ENCODE data around the gene INTU. TPM values are rescaled to one million over a fixed set of nuclear protein-coding genes. Genes with fewer than 3 reads are reported as not detected.

INTU gene
- total RNA-seq, 1 experiment from 2014 or later = 10.7 TPM

- Histone ChIP-seq H3T11ph (ENCODE audit: low read length) (no peak overlapping the region), H2BK15ac (ENCODE audit: low read depth, low read length) (no peak overlapping the region), H3K23me2 (ENCODE audit: insufficient read length, low read depth, low read length, poor library complexity, severe bottlenecking) (peaks cover 8% of the 10 kb centered on the region), H3K56ac (ENCODE audit: insufficient read length, low read depth, low read length) (no peak overlapping the region), H2AK5ac (ENCODE audit: insufficient read length, low read length) (no peak overlapping the region), H3K27me3 (ENCODE audit: insufficient read depth, low read length) (peaks cover 5% of the 10 kb centered on the region; the same call in 1 of the 2 replicates), H3K4me1 (ENCODE audit: insufficient read depth, low read length) (no peaks in the 10 kb centered on the region), H3K27ac (ENCODE audit: insufficient read length, low read depth, low read length) (no peak overlapping the region), H4K8ac (replicated peaks; ENCODE audit: insufficient read length, low read depth, low read length) (no peak overlapping the region), H2AFZ (ENCODE audit: low read length) (no peak overlapping the region), H3K79me1 (ENCODE audit: insufficient read depth, low read depth, low read length, poor library complexity, severe bottlenecking) (no peaks in the 10 kb centered on the region), H3K9ac (ENCODE audit: extremely low read depth, insufficient read length, low read length) (no peak overlapping the region), H2BK20ac (ENCODE audit: low read depth, low read length, poor library complexity, severe bottlenecking) (no peak overlapping the region), H3K9me3 (ENCODE audit: control insufficient read depth, low read depth, low read length) (no peaks in the 10 kb centered on the region), H4K20me1 (ENCODE audit: control insufficient read depth, insufficient read depth, insufficient read length) (no peaks in the 10 kb centered on the region), H2BK12ac (ENCODE audit: insufficient read length, low read depth, low read length) (no peak overlapping the region), H3K4me2 (ENCODE audit: insufficient read depth, insufficient read length, low read length) (peak overlapping the region; percentile 73), H3K18ac (ENCODE audit: insufficient read length, low read depth, low read length) (no peak overlapping the region), H4K91ac (ENCODE audit: insufficient read length, low read depth, low read length) (no peak overlapping the region), H2BK5ac (ENCODE audit: insufficient read length, low read length) (no peak overlapping the region), H3K79me2 (ENCODE audit: insufficient read depth, low read length) (no peaks in the 10 kb centered on the region), H3K4ac (ENCODE audit: low read depth, low read length) (no peak overlapping the region), H4K5ac (ENCODE audit: insufficient read length, low read depth, low read length) (no peak overlapping the region), H3K23ac (ENCODE audit: insufficient read length, low read depth, low read length) (no peak overlapping the region), H3K14ac (ENCODE audit: insufficient read depth, low read length) (no peak overlapping the region), H2BK120ac (ENCODE audit: low read depth, low read length, poor library complexity, severe bottlenecking) (no peak overlapping the region)
- Mint-ChIP-seq H3K27ac (no peak overlapping the region), H3K4me3 (peak overlapping the region; percentile 70 to 88), H3K36me3 (ENCODE audit: insufficient read depth in 1 of 3, low read depth in 3 of 3) (no peaks in the 10 kb centered on the region), H3K9me3 (no peaks in the 10 kb centered on the region), H3K4me1 (peaks cover 4 to 13% of the 10 kb centered on the region in 2 experiments), H3K27me3 (ENCODE audit: low read depth) (peaks cover 32% of the 10 kb centered on the region)
- DNase-seq = no peak
- TF ChIP-seq CTCF (conservative IDR thresholded peaks at IDR 0.05) = no peak
- WGBS (ENCODE audit: extremely low coverage, insufficient read length, low lambda C conversion rate) = no CpG with 5 or more reads among the region's 8 CpGs
Observed at GRCh38 chr4:127624173-127624572, 8.6 kb upstream of the INTU start.

Measured in H9 (cell line).